ENCODE measurements around the gene DNAJC5. TPM values are rescaled to one million over a fixed set of nuclear protein-coding genes. Genes with fewer than 3 reads are reported as not detected.

Gene DNAJC5
- total and polyA plus RNA-seq, 2 donors (not counting 1 experiment from before 2014, with no cell fraction given), result 12.2 to 33.3 TPM

GRCh38 chr20:63962426-63963347 is 67.8 kb downstream of the DNAJC5 start:
- H3K79me2 ChIP-seq (ENCODE audit: control insufficient read depth, insufficient read depth, low read length), result no peaks in the 10 kb centered on the region
- peaks cover 0 to 12% of the 10 kb centered on the region in 2 experiments for H3K36me3 ChIP-seq (replicated peaks in 1 of 2; ENCODE audit: control extremely low read depth in 1 of 2, control insufficient read depth in 1 of 2, extremely low read depth in 1 of 2, insufficient read depth in 2 of 2, low read length in 1 of 2)
- WGBS (ENCODE audit: insufficient coverage), result 98% methylated on average over 59 of the region's 61 CpGs
- CTCF ChIA-PET, result interaction anchor here (0.9 kb wide), 1 partner anchor 11 kb away, joined by 5 read pairs; no protein-coding TSS in a partner anchor
- Mint-ChIP-seq H3K4me1 (no peaks in the 10 kb centered on the region), H3K9me3 (ENCODE audit: insufficient read depth) (no peaks in the 10 kb centered on the region), H3K27me3 (no peaks in the 10 kb centered on the region), H3K27ac (no peak overlapping the region), H3K4me3 (no peak overlapping the region)
- H3K4me1 ChIP-seq (ENCODE audit: control insufficient read depth in 2 of 2, insufficient read depth in 2 of 2, low read length in 2 of 2), result peaks cover 0 to 3% of the 10 kb centered on the region in 2 donors
- H3K27me3 ChIP-seq (replicated peaks in 1 of 4; ENCODE audit: control extremely low read depth in 1 of 4, control insufficient read depth in 3 of 4, insufficient read depth in 4 of 4, low read length in 3 of 4), result no peaks in the 10 kb centered on the region
- no peak for DNase-seq
- TF ChIP-seq CTCF (IDR thresholded peaks at IDR 0.05), result no peak
- TF ChIP-seq EZH2 (IDR thresholded peaks at IDR 0.05; ENCODE audit: borderline replicate concordance, insufficient read depth, low read depth, low read length, poor library complexity, severe bottlenecking), result no peak
- ATAC-seq (ENCODE audit: low read depth), result no peak
- POLR2A ChIA-PET, result no interaction called here
- H3K9me3 ChIP-seq (ENCODE audit: control extremely low read depth in 1 of 3, control insufficient read depth in 2 of 3, insufficient read depth in 1 of 3, low read length in 2 of 3), result peaks cover 0 to 29% (median 0%) of the 10 kb centered on the region in 3 donors
- intact Hi-C loops (cut with micrococcal nuclease), result no loop called here
- no peak overlapping the region for H3K4me2 ChIP-seq (replicated peaks; ENCODE audit: low read depth, low read length, poor library complexity, severe bottlenecking)
- H3K9ac ChIP-seq (ENCODE audit: low read length), result no peak overlapping the region
- no peaks in the 10 kb centered on the region for H4K20me1 ChIP-seq (ENCODE audit: control insufficient read depth, insufficient read depth, low read length, poor library complexity, severe bottlenecking)
- H3K4me3 ChIP-seq (ENCODE audit: control extremely low read depth in 1 of 5, extremely low read depth in 1 of 5, insufficient read depth in 1 of 5, low read depth in 2 of 5, low read length in 4 of 5), result no peak overlapping the region
- H2AFZ ChIP-seq (ENCODE audit: insufficient read depth, low read depth, low read length, poor library complexity, severe bottlenecking), result no peak overlapping the region
- H3K27ac ChIP-seq (ENCODE audit: low read length in 2 of 2), result no peak overlapping the region

- TF ChIP-seq EZH2 (IDR thresholded peaks at IDR 0.05; ENCODE audit: borderline replicate concordance, insufficient read depth, low read depth, low read length, poor library complexity, severe bottlenecking) (no peak), CTCF (IDR thresholded peaks at IDR 0.05) (no peak)
- Histone ChIP-seq H3K4me3 (ENCODE audit: control extremely low read depth in 1 of 5, extremely low read depth in 1 of 5, insufficient read depth in 1 of 5, low read depth in 2 of 5, low read length in 4 of 5) (no peak overlapping the region), H3K27me3 (replicated peaks in 1 of 4; ENCODE audit: control extremely low read depth in 1 of 4, control insufficient read depth in 3 of 4, insufficient read depth in 4 of 4, low read length in 3 of 4) (no peaks in the 10 kb centered on the region), H3K9ac (ENCODE audit: low read length) (no peak overlapping the region), H3K4me2 (replicated peaks; ENCODE audit: low read depth, low read length, poor library complexity, severe bottlenecking) (no peak overlapping the region), H3K79me2 (ENCODE audit: control insufficient read depth, insufficient read depth, low read length) (no peaks in the 10 kb centered on the region), H3K36me3 (replicated peaks in 1 of 2; ENCODE audit: control extremely low read depth in 1 of 2, control insufficient read depth in 1 of 2, extremely low read depth in 1 of 2, insufficient read depth in 2 of 2, low read length in 1 of 2) (peaks cover 0 to 12% of the 10 kb centered on the region in 2 experiments), H4K20me1 (ENCODE audit: control insufficient read depth, insufficient read depth, low read length, poor library complexity, severe bottlenecking) (no peaks in the 10 kb centered on the region), H2AFZ (ENCODE audit: insufficient read depth, low read depth, low read length, poor library complexity, severe bottlenecking) (no peak overlapping the region), H3K9me3 (ENCODE audit: control extremely low read depth in 1 of 3, control insufficient read depth in 2 of 3, insufficient read depth in 1 of 3, low read length in 2 of 3) (peaks cover 0 to 29% (median 0%) of the 10 kb centered on the region in 3 donors), H3K4me1 (ENCODE audit: control insufficient read depth in 2 of 2, insufficient read depth in 2 of 2, low read length in 2 of 2) (no peaks in the 10 kb centered on the region), H3K27ac (ENCODE audit: low read length in 2 of 2) (no peak overlapping the region)
- Mint-ChIP-seq H3K27me3 (no peaks in the 10 kb centered on the region), H3K4me1 (peaks cover 3% of the 10 kb centered on the region), H3K27ac (no peak overlapping the region), H3K9me3 (ENCODE audit: insufficient read depth) (no peaks in the 10 kb centered on the region), H3K4me3 (no peak overlapping the region)
- ChIA-PET CTCF (interaction anchor here (0.9 kb wide), 1 partner anchor 11 kb away, joined by 5 read pairs; no protein-coding TSS in a partner anchor), POLR2A (no interaction called here)
- 98% methylated on average over 27 of the region's 27 CpGs for WGBS (ENCODE audit: insufficient coverage)
- ATAC-seq (ENCODE audit: low read depth) (no peak), DNase-seq (no peak)
- intact Hi-C loops (cut with micrococcal nuclease), result no loop called here
These were observed 68.4 kb downstream of the DNAJC5 start for GRCh38 chr20:63963348-63963741.

Measured in B cell (primary cell).